Measurements from ENCODE around the gene RNPEPL1. TPM values are rescaled to one million over a fixed set of nuclear protein-coding genes. Genes with fewer than 3 reads are reported as not detected.

RNPEPL1 gene
- total RNA-seq, 1 experiment from 2014 or later: 22.6 TPM

DNA sequence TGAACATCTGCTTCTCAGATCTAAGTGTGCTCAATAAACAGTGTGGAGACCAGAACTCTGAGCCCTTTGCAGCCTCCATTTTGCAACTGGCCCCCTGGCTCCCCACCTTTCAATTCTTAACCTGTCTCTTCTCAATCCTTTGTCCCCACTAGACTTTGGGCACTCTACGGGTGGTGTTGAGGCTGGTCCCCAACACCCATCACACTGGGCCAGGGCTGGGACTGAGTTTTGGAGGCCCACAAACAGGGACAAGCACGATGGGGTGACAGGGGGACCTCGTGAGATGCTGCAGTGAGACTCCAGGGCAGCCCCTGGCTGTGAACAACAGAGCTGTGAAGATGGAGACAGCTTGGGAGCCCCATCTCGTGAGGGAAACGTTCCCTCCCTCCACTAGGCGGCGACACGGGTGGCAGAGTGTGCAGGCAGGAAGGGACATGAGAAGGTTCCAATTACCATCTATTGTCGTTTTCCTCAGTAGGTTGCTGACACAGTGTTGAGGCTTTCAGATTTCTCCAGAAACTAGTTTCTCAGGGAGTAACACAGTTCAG is 11.7 kb upstream of the RNPEPL1 start:
- DNase-seq: peak; percentile 38 to 46
- peaks cover 6% of the 10 kb centered on the region; the same call in 1 of the 2 replicates for H3K4me1 ChIP-seq
- Mint-ChIP-seq H3K4me1 (ENCODE audit: low read depth, unreplicated experiment) (peaks cover 5% of the 10 kb centered on the region), H3K27me3 (ENCODE audit: insufficient read depth, unreplicated experiment) (no peaks in the 10 kb centered on the region), H3K9me3 (ENCODE audit: unreplicated experiment) (no peaks in the 10 kb centered on the region), H3K4me3 (ENCODE audit: unreplicated experiment) (no peak overlapping the region), H3K27ac (ENCODE audit: unreplicated experiment) (no peak overlapping the region), H3K36me3 (ENCODE audit: insufficient read depth, unreplicated experiment) (peaks cover 24% of the 10 kb centered on the region)
- TF ChIP-seq, protein P1, sequence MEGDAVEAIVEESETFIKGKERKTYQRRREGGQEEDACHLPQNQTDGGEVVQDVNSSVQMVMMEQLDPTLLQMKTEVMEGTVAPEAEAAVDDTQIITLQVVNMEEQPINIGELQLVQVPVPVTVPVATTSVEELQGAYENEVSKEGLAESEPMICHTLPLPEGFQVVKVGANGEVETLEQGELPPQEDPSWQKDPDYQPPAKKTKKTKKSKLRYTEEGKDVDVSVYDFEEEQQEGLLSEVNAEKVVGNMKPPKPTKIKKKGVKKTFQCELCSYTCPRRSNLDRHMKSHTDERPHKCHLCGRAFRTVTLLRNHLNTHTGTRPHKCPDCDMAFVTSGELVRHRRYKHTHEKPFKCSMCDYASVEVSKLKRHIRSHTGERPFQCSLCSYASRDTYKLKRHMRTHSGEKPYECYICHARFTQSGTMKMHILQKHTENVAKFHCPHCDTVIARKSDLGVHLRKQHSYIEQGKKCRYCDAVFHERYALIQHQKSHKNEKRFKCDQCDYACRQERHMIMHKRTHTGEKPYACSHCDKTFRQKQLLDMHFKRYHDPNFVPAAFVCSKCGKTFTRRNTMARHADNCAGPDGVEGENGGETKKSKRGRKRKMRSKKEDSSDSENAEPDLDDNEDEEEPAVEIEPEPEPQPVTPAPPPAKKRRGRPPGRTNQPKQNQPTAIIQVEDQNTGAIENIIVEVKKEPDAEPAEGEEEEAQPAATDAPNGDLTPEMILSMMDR (IDR thresholded peaks at IDR 0.05; ENCODE audit: insufficient read depth in 1 of 2, low read depth in 1 of 2, low read length in 1 of 2, severe bottlenecking in 1 of 2, unreplicated experiment in 1 of 2): peak in 1 of 2 experiments; percentile 29
- H3K27me3 ChIP-seq (replicated peaks; ENCODE audit: control insufficient read depth, insufficient read depth, low read length): no peaks in the 10 kb centered on the region
- ChIA-PET CTCF (no interaction called here), POLR2A (no interaction called here)
- H3K36me3 ChIP-seq (ENCODE audit: control insufficient read depth, insufficient read depth, low read length): no peaks in the 10 kb centered on the region
- no peaks in the 10 kb centered on the region for H3K9me3 ChIP-seq
- no peak overlapping the region for H3K4me3 ChIP-seq (ENCODE audit: low read depth, low read length)
- no TSS peak for BruUV-seq (replicated peaks)
- intact Hi-C loops (cut with micrococcal nuclease; ENCODE audit: unreplicated experiment): no loop called here

DNA sequence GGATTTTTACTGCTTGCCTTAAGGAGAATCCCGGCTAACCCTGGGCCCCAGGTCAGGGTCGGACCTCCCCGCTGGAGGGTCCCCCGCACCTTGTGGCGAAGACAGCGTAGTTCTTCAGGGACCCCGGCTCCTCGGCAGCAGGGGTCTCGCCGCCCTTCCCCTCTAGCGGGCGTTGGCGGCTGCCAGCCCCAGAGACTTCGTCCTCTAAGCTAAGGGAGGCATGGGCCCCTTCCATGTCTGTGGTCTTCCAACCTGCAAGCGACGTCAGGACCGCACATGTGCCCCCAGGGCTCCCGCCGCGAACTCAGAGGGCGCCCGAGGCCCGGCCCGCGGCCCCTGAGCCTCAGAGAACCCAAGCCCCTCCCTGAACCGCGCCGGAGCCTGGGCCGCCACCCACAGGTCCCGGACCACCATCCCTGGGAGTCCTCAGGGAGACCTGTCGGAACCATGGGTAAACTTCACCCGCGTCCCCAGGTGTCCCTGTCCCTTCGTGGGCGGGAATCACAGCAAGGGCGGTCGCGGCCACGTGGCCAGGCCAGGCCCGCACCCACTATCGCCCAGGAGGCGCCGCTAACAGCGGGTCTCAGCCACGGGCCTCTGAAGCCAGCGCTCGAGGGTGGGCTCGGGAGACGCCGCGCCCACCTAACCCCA is 11.1 kb upstream of the RNPEPL1 start:
- Mint-ChIP-seq H3K27ac (ENCODE audit: unreplicated experiment) (no peak overlapping the region), H3K4me3 (ENCODE audit: unreplicated experiment) (no peak overlapping the region), H3K9me3 (ENCODE audit: unreplicated experiment) (no peaks in the 10 kb centered on the region), H3K36me3 (ENCODE audit: insufficient read depth, unreplicated experiment) (peaks cover 18% of the 10 kb centered on the region), H3K27me3 (ENCODE audit: insufficient read depth, unreplicated experiment) (no peaks in the 10 kb centered on the region), H3K4me1 (ENCODE audit: low read depth, unreplicated experiment) (peaks cover 7% of the 10 kb centered on the region)
- DNase-seq: no peak
- no peak overlapping the region for H3K4me3 ChIP-seq (ENCODE audit: low read depth, low read length)
- no peaks in the 10 kb centered on the region for H3K36me3 ChIP-seq (ENCODE audit: control insufficient read depth, insufficient read depth, low read length)
- no peaks in the 10 kb centered on the region for H3K9me3 ChIP-seq
- ChIA-PET POLR2A (no interaction called here), CTCF (no interaction called here)
- intact Hi-C loops (cut with micrococcal nuclease; ENCODE audit: unreplicated experiment): no loop called here
- no peaks in the 10 kb centered on the region for H3K27me3 ChIP-seq (replicated peaks; ENCODE audit: control insufficient read depth, insufficient read depth, low read length)
- TF ChIP-seq, protein P1 (IDR thresholded peaks at IDR 0.05; ENCODE audit: insufficient read depth in 1 of 2, low read depth in 1 of 2, low read length in 1 of 2, severe bottlenecking in 1 of 2, unreplicated experiment in 1 of 2): no peak
- BruUV-seq (replicated peaks): no TSS peak
- H3K4me1 ChIP-seq: peaks cover 6% of the 10 kb centered on the region; the same call in 1 of the 2 replicates

DNA sequence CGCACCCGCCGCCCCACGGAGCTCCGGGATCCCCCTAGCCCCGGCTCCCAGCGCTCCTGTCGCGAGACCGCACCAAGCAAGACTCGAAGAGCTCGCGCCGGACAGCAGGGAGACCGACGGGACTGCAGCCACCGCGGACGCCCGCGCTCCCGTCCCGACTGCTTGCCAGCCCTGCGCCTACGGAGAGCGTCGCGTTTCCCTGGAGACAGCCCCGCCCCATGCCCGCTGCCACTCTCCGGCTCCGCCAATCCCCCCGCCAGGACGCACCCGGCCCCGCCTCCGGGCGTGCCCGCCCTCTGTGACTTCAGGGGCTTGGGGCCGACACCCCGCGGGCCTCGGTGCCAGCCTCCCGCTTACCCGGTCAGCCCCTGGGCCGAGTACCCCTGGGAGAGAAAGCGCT is 10.5 kb upstream of the RNPEPL1 start, which contains the start of gene ANKMY1:
ANKMY1 (minus strand) TSS at position 181 of the 400 bp plus-strand sequence. CDS start 653 bp downstream, outside the sequence.
- H3K27me3 ChIP-seq (replicated peaks; ENCODE audit: control insufficient read depth, insufficient read depth, low read length): no peaks in the 10 kb centered on the region
- peaks cover 7% of the 10 kb centered on the region for H3K4me1 Mint-ChIP-seq (ENCODE audit: low read depth, unreplicated experiment)
- intact Hi-C loops (cut with micrococcal nuclease; ENCODE audit: unreplicated experiment): no loop called here
- H3K4me3 Mint-ChIP-seq (ENCODE audit: unreplicated experiment): no peak within 1 kb of the TSS
- no peaks in the 10 kb centered on the region for H3K27me3 Mint-ChIP-seq (ENCODE audit: insufficient read depth, unreplicated experiment)
- H3K4me3 ChIP-seq (ENCODE audit: low read depth, low read length): no peak within 1 kb of the TSS
- TF ChIP-seq, protein P1 (IDR thresholded peaks at IDR 0.05; ENCODE audit: insufficient read depth in 1 of 2, low read depth in 1 of 2, low read length in 1 of 2, severe bottlenecking in 1 of 2, unreplicated experiment in 1 of 2): no peak
- no peaks in the 10 kb centered on the region for H3K9me3 ChIP-seq
- H3K4me1 ChIP-seq: peaks cover 6% of the 10 kb centered on the region; the same call in 1 of the 2 replicates
- H3K27ac Mint-ChIP-seq (ENCODE audit: unreplicated experiment): no peak within 1 kb of the TSS
- BruUV-seq (replicated peaks): no TSS peak
- no peaks in the 10 kb centered on the region for H3K9me3 Mint-ChIP-seq (ENCODE audit: unreplicated experiment)
- no peak for DNase-seq
- H3K36me3 Mint-ChIP-seq (ENCODE audit: insufficient read depth, unreplicated experiment): peaks cover 18% of the 10 kb centered on the region
- CTCF ChIA-PET: no interaction called here
- H3K36me3 ChIP-seq (ENCODE audit: control insufficient read depth, insufficient read depth, low read length): no peaks in the 10 kb centered on the region
- POLR2A ChIA-PET: no interaction called here
